ENCODE measurements around the gene POLA1. TPM values are rescaled to one million over a fixed set of nuclear protein-coding genes. Genes with fewer than 3 reads are reported as not detected.

Gene POLA1
- total RNA-seq, 1 experiment from 2014 or later, result 30.0 TPM

- no peak for DNase-seq (ENCODE audit: low read depth in 1 of 2, low spot score in 2 of 2)
- H3K4me1 ChIP-seq (replicated peaks), result no peaks in the 10 kb centered on the region
- H3K36me3 ChIP-seq, result no peaks in the 10 kb centered on the region
- H3K4me3 ChIP-seq, result no peak overlapping the region
- H3K27ac ChIP-seq, result no peak overlapping the region
- H3K27me3 ChIP-seq (replicated peaks), result no peaks in the 10 kb centered on the region
- H3K9me3 ChIP-seq (replicated peaks), result no peaks in the 10 kb centered on the region
Observed at GRCh38 chrX:24961809-24962208, 268.1 kb downstream of the POLA1 start.

GRCh38 chrX:24963823-24964222 lies 270.1 kb downstream of the POLA1 start:
- no peak for DNase-seq (ENCODE audit: low read depth in 1 of 2, low spot score in 2 of 2)
- H3K4me3 ChIP-seq, result no peak overlapping the region
- no peaks in the 10 kb centered on the region for H3K4me1 ChIP-seq (replicated peaks)
- no peaks in the 10 kb centered on the region for H3K27me3 ChIP-seq (replicated peaks)
- no peaks in the 10 kb centered on the region for H3K9me3 ChIP-seq (replicated peaks)
- H3K36me3 ChIP-seq, result no peaks in the 10 kb centered on the region
- H3K27ac ChIP-seq, result no peak overlapping the region

GRCh38 chrX:24965372-24965771 lies 271.7 kb downstream of the POLA1 start:
- DNase-seq (ENCODE audit: low read depth in 1 of 2, low spot score in 2 of 2), result no peak
- Histone ChIP-seq H3K9me3 (replicated peaks) (no peaks in the 10 kb centered on the region), H3K4me1 (replicated peaks) (no peaks in the 10 kb centered on the region), H3K4me3 (no peak overlapping the region), H3K27ac (no peak overlapping the region), H3K36me3 (no peaks in the 10 kb centered on the region), H3K27me3 (replicated peaks) (no peaks in the 10 kb centered on the region)

GRCh38 chrX:24969812-24970211 lies 276.1 kb downstream of the POLA1 start:
- no peaks in the 10 kb centered on the region for H3K9me3 ChIP-seq (replicated peaks)
- H3K4me1 ChIP-seq (replicated peaks), result no peaks in the 10 kb centered on the region
- H3K4me3 ChIP-seq, result no peak overlapping the region
- no peak for DNase-seq (ENCODE audit: low read depth in 1 of 2, low spot score in 2 of 2)
- H3K27me3 ChIP-seq (replicated peaks), result no peaks in the 10 kb centered on the region
- no peak overlapping the region for H3K27ac ChIP-seq
- H3K36me3 ChIP-seq, result no peaks in the 10 kb centered on the region

- Histone ChIP-seq H3K4me3 (no peak overlapping the region), H3K4me1 (replicated peaks) (no peaks in the 10 kb centered on the region), H3K27ac (no peak overlapping the region), H3K27me3 (replicated peaks) (no peaks in the 10 kb centered on the region), H3K9me3 (replicated peaks) (no peaks in the 10 kb centered on the region), H3K36me3 (no peaks in the 10 kb centered on the region)
- DNase-seq (ENCODE audit: low read depth in 1 of 2, low spot score in 2 of 2), result no peak
Observed at GRCh38 chrX:24979081-24979480, 285.4 kb downstream of the POLA1 start.

- H3K27me3 ChIP-seq (replicated peaks), result no peaks in the 10 kb centered on the region
- no peak for DNase-seq (ENCODE audit: low read depth in 1 of 2, low spot score in 2 of 2)
- no peaks in the 10 kb centered on the region for H3K36me3 ChIP-seq
- no peaks in the 10 kb centered on the region for H3K4me1 ChIP-seq (replicated peaks)
- no peaks in the 10 kb centered on the region for H3K9me3 ChIP-seq (replicated peaks)
- no peak overlapping the region for H3K27ac ChIP-seq
- H3K4me3 ChIP-seq, result no peak overlapping the region
Observed at GRCh38 chrX:24981030-24981429, 287.3 kb downstream of the POLA1 start.

GRCh38 chrX:24982306-24982965 lies 288.7 kb downstream of the POLA1 start:
- no peaks in the 10 kb centered on the region for H3K27me3 ChIP-seq (replicated peaks)
- no peaks in the 10 kb centered on the region for H3K4me1 ChIP-seq (replicated peaks)
- no peaks in the 10 kb centered on the region for H3K36me3 ChIP-seq
- DNase-seq (ENCODE audit: low read depth in 1 of 2, low spot score in 2 of 2), result no peak
- no peaks in the 10 kb centered on the region for H3K9me3 ChIP-seq (replicated peaks)
- H3K27ac ChIP-seq, result no peak overlapping the region
- H3K4me3 ChIP-seq, result no peak overlapping the region

GRCh38 chrX:24983931-24984330 lies 290.2 kb downstream of the POLA1 start:
- Histone ChIP-seq H3K4me1 (replicated peaks) (no peaks in the 10 kb centered on the region), H3K27ac (no peak overlapping the region), H3K4me3 (no peak overlapping the region), H3K9me3 (replicated peaks) (no peaks in the 10 kb centered on the region), H3K27me3 (replicated peaks) (no peaks in the 10 kb centered on the region), H3K36me3 (no peaks in the 10 kb centered on the region)
- DNase-seq (ENCODE audit: low read depth in 1 of 2, low spot score in 2 of 2), result no peak

GRCh38 chrX:24985120-24985519 lies 291.4 kb downstream of the POLA1 start:
- Histone ChIP-seq H3K27ac (no peak overlapping the region), H3K27me3 (replicated peaks) (no peaks in the 10 kb centered on the region), H3K9me3 (replicated peaks) (no peaks in the 10 kb centered on the region), H3K4me1 (replicated peaks) (no peaks in the 10 kb centered on the region), H3K36me3 (no peaks in the 10 kb centered on the region), H3K4me3 (no peak overlapping the region)
- no peak for DNase-seq (ENCODE audit: low read depth in 1 of 2, low spot score in 2 of 2)

GRCh38 chrX:24987731-24988130 lies 294.0 kb downstream of the POLA1 start:
- H3K4me3 ChIP-seq, result no peak overlapping the region
- H3K9me3 ChIP-seq (replicated peaks), result no peaks in the 10 kb centered on the region
- H3K36me3 ChIP-seq, result no peaks in the 10 kb centered on the region
- H3K4me1 ChIP-seq (replicated peaks), result no peaks in the 10 kb centered on the region
- H3K27ac ChIP-seq, result no peak overlapping the region
- no peaks in the 10 kb centered on the region for H3K27me3 ChIP-seq (replicated peaks)
- DNase-seq (ENCODE audit: low read depth in 1 of 2, low spot score in 2 of 2), result no peak

- H3K27ac ChIP-seq, result no peak overlapping the region
- no peak for DNase-seq (ENCODE audit: low read depth in 1 of 2, low spot score in 2 of 2)
- no peaks in the 10 kb centered on the region for H3K27me3 ChIP-seq (replicated peaks)
- H3K9me3 ChIP-seq (replicated peaks), result no peaks in the 10 kb centered on the region
- no peaks in the 10 kb centered on the region for H3K4me1 ChIP-seq (replicated peaks)
- no peak overlapping the region for H3K4me3 ChIP-seq
- no peaks in the 10 kb centered on the region for H3K36me3 ChIP-seq
Observed at GRCh38 chrX:24988314-24988713, 294.6 kb downstream of the POLA1 start.

GRCh38 chrX:24990535-24990934 lies 296.8 kb downstream of the POLA1 start:
- H3K27ac ChIP-seq, result no peak overlapping the region
- H3K9me3 ChIP-seq (replicated peaks), result no peaks in the 10 kb centered on the region
- no peaks in the 10 kb centered on the region for H3K27me3 ChIP-seq (replicated peaks)
- no peak for DNase-seq (ENCODE audit: low read depth in 1 of 2, low spot score in 2 of 2)
- H3K4me3 ChIP-seq, result no peak overlapping the region
- no peaks in the 10 kb centered on the region for H3K36me3 ChIP-seq
- no peaks in the 10 kb centered on the region for H3K4me1 ChIP-seq (replicated peaks)

GRCh38 chrX:24993879-24994278 lies 300.2 kb downstream of the POLA1 start:
- Histone ChIP-seq H3K27me3 (replicated peaks) (no peaks in the 10 kb centered on the region), H3K9me3 (replicated peaks) (no peaks in the 10 kb centered on the region), H3K36me3 (no peaks in the 10 kb centered on the region), H3K4me1 (replicated peaks) (no peaks in the 10 kb centered on the region), H3K4me3 (no peak overlapping the region), H3K27ac (no peak overlapping the region)
- DNase-seq (ENCODE audit: low read depth in 1 of 2, low spot score in 2 of 2), result no peak

- no peaks in the 10 kb centered on the region for H3K27me3 ChIP-seq (replicated peaks)
- no peaks in the 10 kb centered on the region for H3K36me3 ChIP-seq
- H3K27ac ChIP-seq, result no peak overlapping the region
- H3K9me3 ChIP-seq (replicated peaks), result no peaks in the 10 kb centered on the region
- H3K4me1 ChIP-seq (replicated peaks), result no peaks in the 10 kb centered on the region
- no peak for DNase-seq (ENCODE audit: low read depth in 1 of 2, low spot score in 2 of 2)
- no peak overlapping the region for H3K4me3 ChIP-seq
Observed at GRCh38 chrX:24996096-24996709, 302.5 kb downstream of the POLA1 start.

- Histone ChIP-seq H3K4me1 (replicated peaks) (peaks cover under 1% of the 10 kb centered on the region; the same call in 1 of the 2 replicates), H3K27ac (no peak overlapping the region), H3K36me3 (no peaks in the 10 kb centered on the region), H3K4me3 (no peak overlapping the region), H3K9me3 (replicated peaks) (no peaks in the 10 kb centered on the region), H3K27me3 (replicated peaks) (no peaks in the 10 kb centered on the region; the same call in 1 of the 2 replicates)
- DNase-seq (ENCODE audit: low read depth in 1 of 2, low spot score in 2 of 2), result no peak
Observed at GRCh38 chrX:24999511-24999910, 305.8 kb downstream of the POLA1 start.

Data from SJSA1 (cell line).